ENCODE data around the gene NFIA.

Gene NFIA

GRCh38 chr1:61504305-61504704 lies 421.9 kb downstream of the NFIA start:
- Histone ChIP-seq H3K4me3 (ENCODE audit: low read length) (no peak overlapping the region), H3K4me1 (ENCODE audit: insufficient read depth, low read length) (no peaks in the 10 kb centered on the region), H3K9me3 (ENCODE audit: low read length) (no peaks in the 10 kb centered on the region), H2AFZ (ENCODE audit: low read depth, low read length) (no peak overlapping the region), H3K36me3 (ENCODE audit: insufficient read depth, low read length) (no peaks in the 10 kb centered on the region), H3K27me3 (ENCODE audit: insufficient read depth, low read length) (no peaks in the 10 kb centered on the region)

- no peaks in the 10 kb centered on the region for H3K4me1 ChIP-seq (ENCODE audit: insufficient read depth, low read length)
- H3K9me3 ChIP-seq (ENCODE audit: low read length): no peaks in the 10 kb centered on the region
- no peak overlapping the region for H3K4me3 ChIP-seq (ENCODE audit: low read length)
- no peaks in the 10 kb centered on the region for H3K27me3 ChIP-seq (ENCODE audit: insufficient read depth, low read length)
- no peaks in the 10 kb centered on the region for H3K36me3 ChIP-seq (ENCODE audit: insufficient read depth, low read length)
- no peak overlapping the region for H2AFZ ChIP-seq (ENCODE audit: low read depth, low read length)
Observed at GRCh38 chr1:61504852-61505390, 422.6 kb downstream of the NFIA start.

DNA sequence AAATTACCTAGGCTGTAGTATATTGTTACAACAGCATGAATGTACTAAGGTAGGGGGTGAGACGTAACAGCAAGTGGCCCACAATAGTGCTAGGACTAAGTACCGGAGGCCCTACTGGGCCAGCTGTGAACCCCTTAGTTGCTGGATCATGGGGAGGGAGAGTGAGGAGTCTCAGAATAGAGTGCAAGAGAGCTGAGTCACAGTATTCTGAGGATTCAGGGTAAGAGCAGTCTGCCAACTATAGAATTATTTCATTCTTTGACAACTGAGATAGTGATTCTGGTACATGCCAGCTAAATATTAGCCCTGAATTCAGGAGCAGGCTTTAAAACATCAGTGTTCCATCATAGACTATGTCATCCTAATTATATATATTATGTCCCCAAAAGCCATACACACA lies 423.9 kb downstream of the NFIA start:
- no peaks in the 10 kb centered on the region for H3K36me3 ChIP-seq (ENCODE audit: insufficient read depth, low read length)
- H3K9me3 ChIP-seq (ENCODE audit: low read length): no peaks in the 10 kb centered on the region
- no peaks in the 10 kb centered on the region for H3K27me3 ChIP-seq (ENCODE audit: insufficient read depth, low read length)
- no peak overlapping the region for H2AFZ ChIP-seq (ENCODE audit: low read depth, low read length)
- no peak overlapping the region for H3K4me3 ChIP-seq (ENCODE audit: low read length)
- H3K4me1 ChIP-seq (ENCODE audit: insufficient read depth, low read length): no peaks in the 10 kb centered on the region

GRCh38 chr1:61506944-61507500 lies 424.7 kb downstream of the NFIA start:
- H3K36me3 ChIP-seq (ENCODE audit: insufficient read depth, low read length): no peaks in the 10 kb centered on the region
- H2AFZ ChIP-seq (ENCODE audit: low read depth, low read length): no peak overlapping the region
- H3K4me1 ChIP-seq (ENCODE audit: insufficient read depth, low read length): no peaks in the 10 kb centered on the region
- H3K4me3 ChIP-seq (ENCODE audit: low read length): no peak overlapping the region
- H3K27me3 ChIP-seq (ENCODE audit: insufficient read depth, low read length): no peaks in the 10 kb centered on the region
- no peaks in the 10 kb centered on the region for H3K9me3 ChIP-seq (ENCODE audit: low read length)
